HEK293 (cell line): Measurements from ENCODE around the gene TSKU.

Source experiments
- CTCF ChIA-PET: fragments of 350-600 bp; formaldehyde crosslinking; extraction: SDS; loops from one replicate; lab custom pipeline; 2021; ENCODE audit warnings: antibody characterized with exemption; lab: Yijun Ruan, JAX
- POLR2A ChIA-PET: fragments of 300-600 bp; formaldehyde crosslinking; extraction: SDS; loops from one replicate; lab custom pipeline; 2020; ENCODE audit warnings: antibody characterized with exemption, inconsistent platforms; lab: Yijun Ruan, JAX
- H3K27ac ChIP-seq: fragments of 200-500 bp; sonication (Bioruptor generic); 2 replicates; pipeline ENCODE4 v1.5.1; 2014; ENCODE audit warnings: low read depth, low read length, control low read depth, inconsistent platforms; ENCODE audit errors: extremely low read depth
- H3K36me3 ChIP-seq, 2 experiments: fragments of 200-500 bp in 1 of 2; sonication (Bioruptor generic) in 1 of 2; 1 replicate in 1 of 2; 2 replicates in 1 of 2; pipeline ENCODE4 v1.5.1; 2014 to 2017; ENCODE audit warnings: inconsistent platforms in 2 of 2, low read length in 2 of 2; ENCODE audit not compliant: control insufficient read depth in 2 of 2, insufficient read depth in 1 of 2
- H3K4me1 ChIP-seq: fragments of 200-500 bp; sonication (Bioruptor generic); 2 replicates; pipeline ENCODE4 v1.5.1; 2014; ENCODE audit warnings: mild to moderate bottlenecking, low read length, inconsistent platforms; ENCODE audit not compliant: control insufficient read depth, insufficient read depth
- H3K4me3 ChIP-seq: 2 replicates; pipeline ENCODE4 v1.5.1; 2011; ENCODE audit warnings: low read depth, mild to moderate bottlenecking, control low read depth, low read length, moderate library complexity
- H3K9me3 ChIP-seq: fragments of 200-500 bp; sonication (Bioruptor generic); 2 replicates; pipeline ENCODE4 v1.5.1; 2014; ENCODE audit warnings: low read depth, low read length, inconsistent platforms; ENCODE audit not compliant: control insufficient read depth, insufficient read depth
- ATF2 ChIP-seq: fragments of 450-650 bp; formaldehyde crosslinking; IDR thresholded peaks from 2 replicates; pipeline ENCODE4 v1.5.1; 2016; ENCODE audit warnings: missing biosample characterization, missing genetic modification characterization, low read depth
- GLIS1 ChIP-seq: fragments of 450-650 bp; formaldehyde crosslinking; IDR thresholded peaks from 2 replicates; pipeline ENCODE4 v1.5.1; 2016; ENCODE audit warnings: missing biosample characterization, missing genetic modification characterization
- PRDM2 ChIP-seq: fragments of 450-650 bp; formaldehyde crosslinking; IDR thresholded peaks from 2 replicates; pipeline ENCODE4 v1.5.1; 2016; ENCODE audit warnings: missing biosample characterization, missing genetic modification characterization, borderline replicate concordance
- SP2 ChIP-seq: fragments of 450-650 bp; formaldehyde crosslinking; IDR thresholded peaks from 2 replicates; pipeline ENCODE4 v1.5.1; 2016; ENCODE audit warnings: missing biosample characterization, missing genetic modification characterization
- SP7 ChIP-seq: fragments of 450-650 bp; formaldehyde crosslinking; IDR thresholded peaks from 2 replicates; pipeline ENCODE4 v1.5.1; 2016; ENCODE audit warnings: missing biosample characterization, missing genetic modification characterization
- ZBTB48 ChIP-seq: fragments of 450-650 bp; formaldehyde crosslinking; IDR thresholded peaks from 2 replicates; pipeline ENCODE4 v1.5.1; 2016; ENCODE audit warnings: missing biosample characterization, missing genetic modification characterization
- ZBTB6 ChIP-seq: fragments of 450-650 bp; formaldehyde crosslinking; IDR thresholded peaks from 2 replicates; pipeline ENCODE4 v1.5.1; 2017; ENCODE audit warnings: missing biosample characterization, missing genetic modification characterization
- ZFP69B ChIP-seq: fragments of 450-650 bp; formaldehyde crosslinking; IDR thresholded peaks from 2 replicates; pipeline ENCODE4 v1.5.1; 2016; ENCODE audit warnings: missing biosample characterization, missing genetic modification characterization
- ZIC2 ChIP-seq: fragments of 450-650 bp; formaldehyde crosslinking; IDR thresholded peaks from 2 replicates; pipeline ENCODE4 v1.5.1; 2016; ENCODE audit warnings: missing biosample characterization, missing genetic modification characterization
- ZNF138 ChIP-seq: fragments of 450-650 bp; formaldehyde crosslinking; IDR thresholded peaks from 2 replicates; pipeline ENCODE4 v1.5.1; 2016; ENCODE audit warnings: missing biosample characterization, missing genetic modification characterization, borderline replicate concordance
- ZNF19 ChIP-seq: fragments of 450-650 bp; formaldehyde crosslinking; IDR thresholded peaks from 2 replicates; pipeline ENCODE4; 2016; ENCODE audit warnings: missing biosample characterization, missing genetic modification characterization, low read depth
- ZNF221 ChIP-seq: fragments of 450-650 bp; formaldehyde crosslinking; IDR thresholded peaks from 2 replicates; pipeline ENCODE4 v1.5.1; 2017; ENCODE audit warnings: missing biosample characterization, missing genetic modification characterization, borderline replicate concordance
- ZNF223 ChIP-seq: fragments of 450-650 bp; formaldehyde crosslinking; IDR thresholded peaks from 2 replicates; pipeline ENCODE4 v1.5.1; 2016; ENCODE audit warnings: missing biosample characterization, missing genetic modification characterization
- ZNF394 ChIP-seq: fragments of 450-650 bp; formaldehyde crosslinking; IDR thresholded peaks from 2 replicates; pipeline ENCODE4 v1.5.1; 2016; ENCODE audit warnings: missing biosample characterization, missing genetic modification characterization, mild to moderate bottlenecking, moderate library complexity, borderline replicate concordance
- ZNF48 ChIP-seq: fragments of 450-650 bp; formaldehyde crosslinking; IDR thresholded peaks from 2 replicates; pipeline ENCODE4 v1.5.1; 2016; ENCODE audit warnings: missing biosample characterization, missing genetic modification characterization
- ZNF501 ChIP-seq: fragments of 450-650 bp; formaldehyde crosslinking; IDR thresholded peaks from 2 replicates; pipeline ENCODE4 v1.5.1; 2016; ENCODE audit warnings: missing biosample characterization, missing genetic modification characterization
- ZNF529 ChIP-seq: fragments of 450-650 bp; formaldehyde crosslinking; IDR thresholded peaks from 2 replicates; pipeline ENCODE4 v1.5.1; 2017; ENCODE audit warnings: missing genetic modification characterization, missing biosample characterization; ENCODE audit not compliant: insufficient replicate concordance
- ZNF580 ChIP-seq: fragments of 450-650 bp; formaldehyde crosslinking; IDR thresholded peaks from 2 replicates; pipeline ENCODE4 v1.5.1; 2016; ENCODE audit warnings: missing biosample characterization, missing genetic modification characterization
- ZNF596 ChIP-seq: fragments of 450-650 bp; IDR thresholded peaks from 2 replicates; pipeline ENCODE4 v1.5.0; 2018; ENCODE audit warnings: missing biosample characterization, mild to moderate bottlenecking, missing genetic modification characterization, moderate library complexity
- ZNF629 ChIP-seq: fragments of 450-650 bp; formaldehyde crosslinking; IDR thresholded peaks from 2 replicates; pipeline ENCODE4 v1.5.1; 2017; ENCODE audit warnings: missing biosample characterization, missing genetic modification characterization
- ZNF645 ChIP-seq: fragments of 450-650 bp; formaldehyde crosslinking; IDR thresholded peaks from 2 replicates; pipeline ENCODE4; 2016; ENCODE audit warnings: missing biosample characterization, missing genetic modification characterization
- ZNF654 ChIP-seq: fragments of 450-650 bp; formaldehyde crosslinking; IDR thresholded peaks from 2 replicates; pipeline ENCODE4 v1.5.1; 2016; ENCODE audit warnings: low read depth, missing biosample characterization, missing genetic modification characterization
- ZNF707 ChIP-seq: fragments of 450-650 bp; formaldehyde crosslinking; IDR thresholded peaks from 2 replicates; pipeline ENCODE4 v1.5.1; 2016; ENCODE audit warnings: missing biosample characterization, missing genetic modification characterization
- ZSCAN4 ChIP-seq: fragments of 450-650 bp; formaldehyde crosslinking; IDR thresholded peaks from 2 replicates; pipeline ENCODE4 v1.5.1; 2017; ENCODE audit warnings: missing biosample characterization, missing genetic modification characterization
- ZXDB ChIP-seq: fragments of 450-650 bp; formaldehyde crosslinking; IDR thresholded peaks from 2 replicates; pipeline ENCODE4 v1.5.1; 2016; ENCODE audit warnings: missing biosample characterization, missing genetic modification characterization

The TSKU gene

GRCh38 chr11:76782531-76783293 lies 444 bp upstream of the TSKU start:
- peaks cover 3% of the 10 kb centered on the region; the same call in 1 of the 2 replicates for H3K4me1 ChIP-seq
- TF ChIP-seq ZNF48 (tag by site-specific recombination) = no peak
- TF ChIP-seq ZNF529 (tag by site-specific recombination) = no peak
- TF ChIP-seq ZNF223 (tag by site-specific recombination) = no peak
- TF ChIP-seq ZNF654 (tag by site-specific recombination) = no peak
- no peak for TF ChIP-seq ZNF394 (tag by site-specific recombination)
- no peak for TF ChIP-seq ATF2 (tag by site-specific recombination)
- no peak for TF ChIP-seq ZNF580
- no peak for TF ChIP-seq ZXDB
- peak; percentile 46 for TF ChIP-seq SP7 (tag by site-specific recombination)
- TF ChIP-seq ZNF629 = peak; percentile 45; the same call in 1 of the 2 replicates
- TF ChIP-seq ZBTB48 (tag by site-specific recombination) = peak; percentile 100
- TF ChIP-seq ZIC2 (tag by site-specific recombination) = peak; percentile 88
- no peak; the same call in 1 of the 2 replicates for TF ChIP-seq SP2 (tag by site-specific recombination)
- peak; percentile 78; the same call in 1 of the 2 replicates for TF ChIP-seq ZSCAN4
- TF ChIP-seq PRDM2 (tag by site-specific recombination) = no peak
- peak; percentile 64; the same call in 1 of the 2 replicates for TF ChIP-seq ZFP69B (tag by site-specific recombination)
- peak; percentile 80 for TF ChIP-seq ZNF501 (tag by site-specific recombination)
- no peak for TF ChIP-seq ZBTB6 (tag by site-specific recombination)
- TF ChIP-seq ZNF19 (tag by site-specific recombination) = no peak
- TF ChIP-seq ZNF596 = no peak; the same call in 1 of the 2 replicates
- no peak for TF ChIP-seq ZNF707 (tag by site-specific recombination)
- no peak for TF ChIP-seq ZNF645 (tag by site-specific recombination)
- no peak for TF ChIP-seq ZNF138 (tag by site-specific recombination)
- peak; percentile 46 for TF ChIP-seq GLIS1 (tag by site-specific recombination)
- no peak for TF ChIP-seq ZNF221 (tag by site-specific recombination)

More at GRCh38 chr11:76782531-76783293, 444 bp upstream of the TSKU start:
- H3K36me3 ChIP-seq = no peaks in the 10 kb centered on the region
- ChIA-PET CTCF (interaction anchor here (0.6 to 1.0 kb wide), 6 partner anchors 12 to 1853 kb away, joined by 3 to 4 read pairs (median 3); no protein-coding TSS in a partner anchor), POLR2A (interaction anchor here (1.0 to 1.7 kb wide), 2 partner anchors 8 to 12 kb away, joined by 3 to 8 read pairs; no protein-coding TSS in a partner anchor)
- peak overlapping the region; percentile 46 for H3K4me3 ChIP-seq
- peak overlapping the region; percentile 48; the same call in 1 of the 2 replicates for H3K27ac ChIP-seq
- H3K9me3 ChIP-seq = no peaks in the 10 kb centered on the region
